ENCODE results near the gene BANF1.

BANF1 gene

DNA sequence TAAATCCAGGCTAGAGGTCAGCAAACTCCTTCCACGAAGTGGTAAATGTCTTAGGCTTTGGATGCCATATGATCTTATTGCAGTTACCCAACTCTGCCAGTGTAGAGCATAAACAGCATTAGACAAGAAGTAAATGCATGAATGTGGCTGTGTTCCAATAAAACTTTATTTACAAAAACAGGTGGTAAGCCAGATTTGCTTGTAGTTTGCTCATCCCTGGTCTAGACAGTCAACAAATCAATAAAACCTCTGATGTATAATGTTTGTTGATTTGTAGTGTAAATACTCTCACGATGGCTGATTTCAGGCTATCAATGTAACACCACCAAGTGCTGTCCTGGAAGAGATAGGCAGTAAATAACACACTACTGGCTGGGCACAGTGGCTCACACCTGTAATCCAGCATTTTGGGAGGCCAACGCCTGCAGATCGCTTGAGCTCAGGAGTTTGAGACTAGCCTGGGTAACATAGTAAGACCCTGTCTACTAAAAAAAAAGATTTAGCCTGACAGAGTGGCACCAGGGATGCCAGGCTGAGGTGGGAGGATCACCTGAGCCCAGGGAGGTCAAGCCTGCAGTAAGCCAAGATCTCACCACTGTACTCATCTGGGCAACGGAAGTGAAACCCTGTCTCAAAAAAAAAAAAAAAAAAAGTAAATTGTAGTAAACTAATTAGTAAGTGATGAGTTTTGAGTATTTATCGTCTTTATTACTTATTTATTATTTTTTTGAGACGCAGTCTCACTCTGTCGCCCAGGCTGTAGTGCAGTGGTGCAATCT, 30.8 kb downstream of the BANF1 start:
- ATAC-seq (ENCODE audit: insufficient read depth, low read depth) (no peak), DNase-seq (no peak)
- Histone ChIP-seq H3K4me1 (ENCODE audit: insufficient read depth, low read length) (no peaks in the 10 kb centered on the region), H4K20me1 (ENCODE audit: insufficient read depth, low read length) (no peaks in the 10 kb centered on the region), H3K4me3 (ENCODE audit: low read depth in 1 of 2, low read length in 2 of 2) (no peak overlapping the region), H3K27me3 (ENCODE audit: insufficient read depth, low read length, poor library complexity) (no peaks in the 10 kb centered on the region), H3K9ac (ENCODE audit: low read depth, low read length) (no peak overlapping the region), H3K9me3 (ENCODE audit: insufficient read depth, low read length, severe bottlenecking) (no peaks in the 10 kb centered on the region), H3K27ac (ENCODE audit: low read length) (no peak overlapping the region), H3K79me2 (ENCODE audit: insufficient read depth, low read length) (no peaks in the 10 kb centered on the region), H2AFZ (ENCODE audit: low read depth, low read length) (no peak overlapping the region), H3K36me3 (ENCODE audit: insufficient read depth, low read length) (no peaks in the 10 kb centered on the region), H3K4me2 (ENCODE audit: insufficient read depth, low read length) (no peak overlapping the region)
- no peak for TF ChIP-seq EZH2 (IDR thresholded peaks at IDR 0.05; ENCODE audit: borderline replicate concordance, low read depth, low read length, severe bottlenecking)
- TF ChIP-seq, protein P1, sequence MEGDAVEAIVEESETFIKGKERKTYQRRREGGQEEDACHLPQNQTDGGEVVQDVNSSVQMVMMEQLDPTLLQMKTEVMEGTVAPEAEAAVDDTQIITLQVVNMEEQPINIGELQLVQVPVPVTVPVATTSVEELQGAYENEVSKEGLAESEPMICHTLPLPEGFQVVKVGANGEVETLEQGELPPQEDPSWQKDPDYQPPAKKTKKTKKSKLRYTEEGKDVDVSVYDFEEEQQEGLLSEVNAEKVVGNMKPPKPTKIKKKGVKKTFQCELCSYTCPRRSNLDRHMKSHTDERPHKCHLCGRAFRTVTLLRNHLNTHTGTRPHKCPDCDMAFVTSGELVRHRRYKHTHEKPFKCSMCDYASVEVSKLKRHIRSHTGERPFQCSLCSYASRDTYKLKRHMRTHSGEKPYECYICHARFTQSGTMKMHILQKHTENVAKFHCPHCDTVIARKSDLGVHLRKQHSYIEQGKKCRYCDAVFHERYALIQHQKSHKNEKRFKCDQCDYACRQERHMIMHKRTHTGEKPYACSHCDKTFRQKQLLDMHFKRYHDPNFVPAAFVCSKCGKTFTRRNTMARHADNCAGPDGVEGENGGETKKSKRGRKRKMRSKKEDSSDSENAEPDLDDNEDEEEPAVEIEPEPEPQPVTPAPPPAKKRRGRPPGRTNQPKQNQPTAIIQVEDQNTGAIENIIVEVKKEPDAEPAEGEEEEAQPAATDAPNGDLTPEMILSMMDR (IDR thresholded peaks at IDR 0.05; ENCODE audit: borderline replicate concordance, extremely low read depth, low read length, poor library complexity, severe bottlenecking): no peak

DNA sequence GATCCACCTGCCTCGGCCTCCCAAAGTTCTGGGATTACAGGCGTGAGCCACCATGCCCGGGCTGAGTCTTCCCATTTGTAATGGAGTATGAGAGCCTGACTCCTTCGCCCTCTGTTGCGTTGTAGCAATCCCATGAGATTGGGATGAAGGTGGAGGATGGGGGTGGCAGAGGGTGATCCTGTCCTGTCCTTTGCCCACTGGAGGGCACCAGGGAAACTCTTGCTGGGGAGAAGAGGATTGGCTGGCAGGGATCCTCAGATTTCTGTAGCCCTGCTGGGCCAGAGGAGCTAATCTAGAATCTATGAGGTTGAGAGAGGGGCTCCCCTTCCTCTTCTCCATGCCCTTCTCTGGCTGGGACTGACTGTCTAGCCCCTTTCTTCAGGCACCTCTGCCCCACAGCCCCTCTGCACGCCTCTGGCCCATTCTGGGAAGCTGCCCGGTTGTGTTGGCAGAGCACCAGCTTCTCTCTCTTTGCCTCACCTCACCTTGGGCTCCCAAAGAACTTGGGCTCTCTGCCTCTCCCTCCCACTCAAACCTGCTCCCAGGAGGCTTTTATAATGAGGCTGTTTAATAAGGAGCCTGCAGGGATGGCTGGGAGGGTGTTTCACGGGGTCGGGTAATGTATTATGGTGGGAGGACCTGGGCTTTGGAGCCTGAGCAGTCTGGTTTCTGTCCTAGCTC, 33.5 kb downstream of the BANF1 start:
- H3K4me3 ChIP-seq (ENCODE audit: low read depth in 1 of 2, low read length in 2 of 2): no peak overlapping the region
- H3K4me1 ChIP-seq (ENCODE audit: insufficient read depth, low read length): no peaks in the 10 kb centered on the region
- TF ChIP-seq, protein P1 (IDR thresholded peaks at IDR 0.05; ENCODE audit: borderline replicate concordance, extremely low read depth, low read length, poor library complexity, severe bottlenecking): no peak
- no peak for TF ChIP-seq EZH2 (IDR thresholded peaks at IDR 0.05; ENCODE audit: borderline replicate concordance, low read depth, low read length, severe bottlenecking)
- no peak for DNase-seq
- no peak overlapping the region for H3K4me2 ChIP-seq (ENCODE audit: insufficient read depth, low read length)
- ATAC-seq (ENCODE audit: insufficient read depth, low read depth): no peak
- H3K9me3 ChIP-seq (ENCODE audit: insufficient read depth, low read length, severe bottlenecking): no peaks in the 10 kb centered on the region
- H3K79me2 ChIP-seq (ENCODE audit: insufficient read depth, low read length): no peaks in the 10 kb centered on the region
- H3K27ac ChIP-seq (ENCODE audit: low read length): no peak overlapping the region
- no peaks in the 10 kb centered on the region for H3K27me3 ChIP-seq (ENCODE audit: insufficient read depth, low read length, poor library complexity)
- H2AFZ ChIP-seq (ENCODE audit: low read depth, low read length): no peak overlapping the region
- no peaks in the 10 kb centered on the region for H3K36me3 ChIP-seq (ENCODE audit: insufficient read depth, low read length)
- no peaks in the 10 kb centered on the region for H4K20me1 ChIP-seq (ENCODE audit: insufficient read depth, low read length)
- H3K9ac ChIP-seq (ENCODE audit: low read depth, low read length): no peak overlapping the region

DNA sequence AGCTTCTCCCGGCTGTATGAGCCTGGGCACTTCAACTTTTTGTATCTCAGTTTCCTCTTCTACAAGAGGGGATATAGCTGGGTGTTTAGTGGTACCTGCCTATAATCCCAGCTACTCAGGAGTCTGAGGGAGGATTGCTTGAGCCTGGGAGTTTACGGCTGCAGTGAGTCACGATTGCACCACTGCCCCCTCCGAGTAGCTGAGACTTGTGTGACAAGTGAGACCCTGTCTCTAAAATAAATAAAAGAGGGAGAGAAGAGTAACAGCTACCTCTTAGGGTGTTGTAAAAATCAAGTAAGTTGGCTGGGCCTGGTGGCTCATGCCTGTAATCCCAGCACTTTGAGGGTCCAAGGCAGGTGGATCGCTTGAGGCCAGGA, 34.0 kb downstream of the BANF1 start:
- ATAC-seq (ENCODE audit: insufficient read depth, low read depth) (no peak), DNase-seq (no peak)
- no peak overlapping the region for H2AFZ ChIP-seq (ENCODE audit: low read depth, low read length)
- no peak overlapping the region for H3K27ac ChIP-seq (ENCODE audit: low read length)
- no peaks in the 10 kb centered on the region for H3K27me3 ChIP-seq (ENCODE audit: insufficient read depth, low read length, poor library complexity)
- H3K79me2 ChIP-seq (ENCODE audit: insufficient read depth, low read length): no peaks in the 10 kb centered on the region
- H3K9me3 ChIP-seq (ENCODE audit: insufficient read depth, low read length, severe bottlenecking): no peaks in the 10 kb centered on the region
- no peaks in the 10 kb centered on the region for H3K4me1 ChIP-seq (ENCODE audit: insufficient read depth, low read length)
- TF ChIP-seq, protein P1 (IDR thresholded peaks at IDR 0.05; ENCODE audit: borderline replicate concordance, extremely low read depth, low read length, poor library complexity, severe bottlenecking): no peak
- no peak for TF ChIP-seq EZH2 (IDR thresholded peaks at IDR 0.05; ENCODE audit: borderline replicate concordance, low read depth, low read length, severe bottlenecking)
- H3K9ac ChIP-seq (ENCODE audit: low read depth, low read length): no peak overlapping the region
- H4K20me1 ChIP-seq (ENCODE audit: insufficient read depth, low read length): no peaks in the 10 kb centered on the region
- H3K4me3 ChIP-seq (ENCODE audit: low read depth in 1 of 2, low read length in 2 of 2): no peak overlapping the region
- H3K36me3 ChIP-seq (ENCODE audit: insufficient read depth, low read length): no peaks in the 10 kb centered on the region
- H3K4me2 ChIP-seq (ENCODE audit: insufficient read depth, low read length): no peak overlapping the region
